EL (cell line): ENCODE results near the gene CACNG1.
"Not testable (repeated sequence)": the region's sequence is repeated elsewhere in the genome, so short reads cannot be mapped to it uniquely, and the experiment has no call there.

Experiments
- DNase-seq: peaks from one replicate; pipeline ENCODE4 v3.0.0-alpha.2; 2016

The CACNG1 gene

DNA sequence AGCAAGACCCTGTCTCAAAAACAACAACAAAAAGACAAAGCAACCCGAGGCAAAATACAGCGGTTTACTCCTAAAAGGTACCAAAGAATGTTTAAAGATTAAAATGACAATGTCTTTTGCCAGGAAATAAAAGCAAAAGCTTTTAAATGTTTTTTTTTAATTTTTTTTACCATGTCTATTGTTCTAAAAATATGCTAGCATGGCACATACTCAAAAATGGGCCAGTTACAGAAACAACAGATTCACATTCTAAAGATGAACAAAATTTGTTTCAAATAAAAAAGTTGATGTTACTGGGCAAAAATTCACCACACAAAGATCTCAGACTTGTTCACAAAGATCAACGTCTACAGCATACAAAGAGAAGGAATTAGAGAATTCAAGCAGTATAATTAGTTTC lies 41.1 kb downstream of the CACNG1 start:
- no peak for DNase-seq

DNA sequence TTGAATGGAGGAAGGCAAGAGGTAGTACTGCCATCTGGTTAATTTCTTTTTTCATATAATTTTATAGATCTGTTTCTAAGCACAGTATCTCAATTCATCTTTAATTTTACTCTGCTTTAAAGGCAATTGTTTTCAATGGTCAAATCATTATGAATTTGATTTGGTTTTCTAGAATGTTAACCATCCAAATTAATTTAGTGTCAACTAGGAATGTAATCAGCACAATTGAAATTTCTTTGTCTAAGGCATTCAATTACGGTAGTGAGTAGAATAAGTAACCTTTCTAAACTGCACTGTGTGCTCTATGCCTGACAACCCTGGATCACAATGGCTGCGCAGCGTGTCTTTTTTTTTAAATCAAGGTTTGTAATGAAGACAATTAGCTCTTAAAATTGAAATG lies 44.3 kb downstream of the CACNG1 start:
- DNase-seq: no peak

DNA sequence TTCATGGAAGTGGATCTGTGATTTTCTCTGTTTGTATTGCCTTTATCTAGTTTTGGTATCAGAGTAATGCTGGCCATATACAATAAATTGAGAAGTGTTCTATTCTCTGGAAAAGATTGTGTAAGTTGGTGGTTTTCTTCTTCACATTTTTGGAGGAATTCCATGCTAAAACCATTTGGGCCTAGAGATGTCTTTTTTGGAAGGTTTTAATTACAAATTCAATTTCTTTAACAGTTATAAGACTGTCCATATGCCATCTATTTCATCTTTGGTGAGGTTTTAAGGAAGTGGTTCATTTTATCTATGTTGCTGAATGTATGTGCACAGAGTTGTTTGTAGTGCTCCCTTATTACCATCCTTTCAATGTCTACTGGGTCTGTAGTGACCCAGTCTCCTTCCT lies 46.0 kb downstream of the CACNG1 start:
- DNase-seq: no peak

DNA sequence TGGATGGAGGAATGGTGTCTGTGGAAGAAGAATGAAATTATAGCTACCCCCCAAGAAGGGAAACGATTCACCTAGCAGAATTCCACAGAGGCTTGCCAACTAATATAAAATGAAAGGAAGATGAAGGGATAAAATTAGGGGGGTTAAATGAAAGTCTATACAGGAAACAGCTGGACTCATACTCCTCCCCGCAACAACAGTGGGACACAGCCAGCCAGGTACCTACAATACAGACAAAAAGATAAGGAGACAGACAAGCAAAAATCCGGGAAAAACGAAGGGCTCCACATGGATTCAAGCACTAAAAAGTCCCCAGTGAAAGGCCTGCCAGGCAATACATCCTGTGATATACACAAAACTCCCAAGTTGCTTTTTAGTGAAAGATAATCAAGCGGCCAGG lies 47.9 kb downstream of the CACNG1 start:
- DNase-seq: no peak

DNA sequence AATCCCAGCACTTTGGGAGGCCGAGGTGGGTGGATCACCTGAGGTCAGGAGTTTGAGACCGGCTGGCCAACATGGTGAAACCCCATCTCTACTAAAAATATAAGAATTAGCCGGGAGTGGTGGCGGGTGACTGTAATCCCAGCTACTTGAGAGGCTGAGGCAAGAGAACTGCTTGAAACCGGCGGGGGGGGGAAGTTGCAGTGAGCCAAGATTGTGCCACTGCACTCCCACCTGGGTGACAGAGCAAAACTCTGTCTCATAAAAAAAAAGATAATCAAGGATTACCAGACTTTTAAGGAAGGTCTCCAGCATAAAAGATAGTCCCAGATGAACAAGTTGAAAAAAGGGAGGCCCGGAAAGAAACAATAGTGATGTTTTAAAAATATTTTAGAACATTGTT lies 48.4 kb downstream of the CACNG1 start:
- not testable (repeated sequence) for DNase-seq

DNA sequence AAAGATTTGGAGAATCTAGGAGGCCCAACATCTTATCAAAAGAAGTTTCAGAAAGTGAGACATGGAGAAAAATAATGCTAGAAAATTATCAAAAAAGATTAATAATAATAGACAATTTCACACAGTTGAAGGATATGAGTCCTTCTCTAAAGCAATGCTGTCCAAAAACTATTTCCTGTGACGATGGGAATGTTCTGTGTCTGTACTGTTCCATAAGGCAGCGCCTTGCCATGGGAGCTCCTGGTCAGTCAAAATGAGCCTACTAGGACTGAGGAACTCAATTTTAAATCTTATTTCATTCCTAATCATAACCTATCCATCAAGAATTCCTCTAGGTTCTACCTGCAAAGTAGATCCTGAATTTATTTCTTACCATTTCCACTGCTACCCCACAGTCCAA lies 49.0 kb downstream of the CACNG1 start:
- no peak for DNase-seq

DNA sequence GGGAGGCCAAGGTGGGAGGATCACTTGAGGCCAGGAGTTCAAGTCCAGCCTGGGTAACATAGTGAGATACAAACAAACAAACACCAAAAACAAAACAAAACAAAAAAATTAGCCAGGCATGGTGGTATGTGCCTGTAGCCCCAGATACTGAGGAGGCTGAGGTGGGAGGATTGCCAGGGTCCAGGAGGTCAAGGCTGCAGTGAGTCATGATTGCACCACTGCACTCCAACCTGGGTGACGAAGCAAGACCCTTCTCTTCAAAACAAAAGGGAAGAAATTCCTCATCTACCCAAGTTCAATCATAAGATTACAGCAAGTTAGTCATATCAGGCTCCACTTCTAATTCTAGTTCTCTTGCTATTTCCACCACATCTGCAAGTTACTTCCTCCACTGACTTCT lies 50.9 kb downstream of the CACNG1 start:
- DNase-seq: peak; percentile 78

DNA sequence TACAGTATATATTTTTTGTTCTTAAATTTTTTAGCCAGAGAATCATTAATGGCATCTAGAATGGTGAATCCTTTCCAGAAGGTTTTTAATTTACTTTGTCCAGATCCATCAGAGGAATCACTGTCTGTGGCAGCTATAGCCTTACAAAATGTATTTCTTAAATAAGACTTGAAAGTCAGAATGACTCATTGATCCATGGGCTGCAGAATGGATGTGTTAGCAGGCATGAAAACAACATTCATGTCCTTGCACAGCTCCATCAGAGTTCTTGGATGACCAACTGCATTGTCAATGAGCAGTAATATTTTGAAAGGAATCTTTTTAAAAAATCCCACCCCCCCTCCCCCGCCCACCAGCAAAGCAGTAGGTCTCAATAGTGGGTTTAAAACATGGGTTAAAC lies 51.4 kb downstream of the CACNG1 start:
- DNase-seq: peak; percentile 46

DNA sequence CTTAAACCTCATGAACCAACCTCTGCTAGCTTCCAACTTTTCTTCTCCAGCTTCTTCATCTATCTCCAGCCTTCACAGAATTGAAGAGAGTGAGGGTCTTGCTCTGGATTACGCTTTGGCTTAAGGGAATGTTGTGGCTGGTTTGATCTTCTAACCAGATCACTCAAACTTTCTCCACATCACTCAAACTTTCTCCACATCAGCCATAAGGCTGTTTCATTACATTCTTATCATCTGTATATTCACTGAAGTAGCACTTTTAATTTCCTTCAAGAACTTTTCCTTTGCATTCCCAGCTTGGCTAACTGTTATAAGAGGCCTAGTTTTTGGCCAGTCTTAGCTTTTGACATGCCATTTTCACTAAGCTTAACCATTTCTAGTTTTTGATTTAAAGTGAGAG lies 52.3 kb downstream of the CACNG1 start:
- DNase-seq: no peak

DNA sequence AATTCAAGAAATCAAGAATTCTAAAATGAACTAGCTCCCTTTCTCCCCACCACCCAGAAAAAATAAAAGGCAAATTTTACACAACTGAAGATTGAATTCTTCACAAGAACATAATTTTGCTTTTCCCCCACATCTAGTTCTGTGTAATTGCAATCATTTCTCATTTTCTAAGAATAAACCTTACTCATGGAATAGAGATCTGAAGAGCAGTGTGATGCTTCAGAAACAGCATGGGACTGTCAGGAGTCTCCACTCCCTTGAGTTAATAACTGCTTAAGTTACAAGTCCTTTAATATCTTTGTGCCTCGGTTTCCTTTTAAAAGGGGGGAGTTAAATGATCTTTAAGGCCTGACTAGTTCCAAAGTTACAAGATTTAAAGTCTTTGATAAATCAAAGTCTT lies 53.7 kb downstream of the CACNG1 start:
- no peak for DNase-seq

DNA sequence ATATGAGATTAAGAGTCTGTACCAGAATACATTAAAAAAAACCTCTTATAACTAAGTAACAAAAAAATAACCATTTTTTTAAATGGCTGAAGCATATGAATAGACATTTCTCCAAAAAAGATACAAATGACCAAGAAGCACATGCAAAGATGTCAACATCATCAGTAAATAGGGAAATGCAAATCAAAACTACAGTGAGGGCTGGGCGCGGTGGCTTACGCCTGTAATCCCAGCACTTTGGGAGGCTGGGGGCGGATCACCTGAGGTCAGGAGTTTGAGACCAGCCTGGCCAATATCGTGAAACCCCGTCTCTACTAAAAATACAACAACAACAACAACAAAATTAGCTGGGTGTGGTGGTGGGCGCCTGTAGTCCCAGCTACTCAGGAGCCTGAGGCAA lies 60.3 kb downstream of the CACNG1 start:
- DNase-seq: not testable (repeated sequence)

DNA sequence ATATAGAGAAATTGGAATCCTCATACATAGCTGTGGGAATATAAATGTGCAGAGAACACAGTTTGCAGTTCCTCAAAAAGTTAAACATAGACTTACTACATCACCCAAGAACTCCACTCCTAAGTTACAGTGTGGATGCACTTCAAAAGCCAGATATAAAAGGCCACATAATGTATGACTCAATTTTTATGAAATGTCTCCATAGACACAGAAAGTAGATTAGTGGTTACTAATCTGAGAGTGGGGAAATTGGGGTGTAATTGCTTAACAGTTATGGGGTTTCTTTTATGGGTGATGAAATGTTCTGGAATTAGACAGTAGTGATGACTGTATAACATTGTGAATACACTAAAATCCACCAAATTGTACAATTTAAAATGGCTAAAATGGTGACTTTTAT lies 60.9 kb downstream of the CACNG1 start:
- peak; percentile 60 for DNase-seq
